CD4-positive, alpha-beta T cell treated with Interleukin-12 subunit alpha and Interleukin-12 subunit beta, for 1 hour (primary cell): ENCODE measurements around the gene GNAS-AS1.

Experiments used
- DNase-seq: peaks from one replicate; pipeline ENCODE4 v3.0.0-alpha.2; 2020

GNAS-AS1 gene

GRCh38 chr20:58884966-58885365, 34.3 kb upstream of the GNAS-AS1 start:
- DNase-seq, result no peak

GRCh38 chr20:58883241-58883691, 32.6 kb upstream of the GNAS-AS1 start:
- DNase-seq, result no peak

GRCh38 chr20:58882704-58883089, 32.0 kb upstream of the GNAS-AS1 start:
- no peak for DNase-seq

GRCh38 chr20:58880994-58881752, 30.5 kb upstream of the GNAS-AS1 start:
- DNase-seq, result no peak

- DNase-seq, result no peak
Observed at GRCh38 chr20:58880441-58880840, 29.7 kb upstream of the GNAS-AS1 start.

- no peak for DNase-seq
Observed at GRCh38 chr20:58878399-58878798, 27.7 kb upstream of the GNAS-AS1 start.

GRCh38 chr20:58877976-58878360, 27.3 kb upstream of the GNAS-AS1 start:
- DNase-seq, result no peak

GRCh38 chr20:58877050-58877975, 26.6 kb upstream of the GNAS-AS1 start:
- no peak for DNase-seq

- DNase-seq, result no peak
Observed at GRCh38 chr20:58876437-58876836, 25.7 kb upstream of the GNAS-AS1 start.

- no peak for DNase-seq
Observed at GRCh38 chr20:58875541-58876134, 24.9 kb upstream of the GNAS-AS1 start.

GRCh38 chr20:58875111-58875510, 24.4 kb upstream of the GNAS-AS1 start:
- DNase-seq, result no peak

GRCh38 chr20:58874469-58874868, 23.8 kb upstream of the GNAS-AS1 start:
- DNase-seq, result no peak

- DNase-seq, result no peak
Observed at GRCh38 chr20:58871533-58872102, 20.9 kb upstream of the GNAS-AS1 start.

- peak; percentile 64 for DNase-seq
Observed at GRCh38 chr20:58870293-58871014, 19.8 kb upstream of the GNAS-AS1 start.

- DNase-seq, result no peak
Observed at GRCh38 chr20:58869662-58870227, 19.0 kb upstream of the GNAS-AS1 start.

GRCh38 chr20:58868795-58869194, 18.1 kb upstream of the GNAS-AS1 start:
- no peak for DNase-seq

- DNase-seq, result no peak
Observed at GRCh38 chr20:58867211-58867610, 16.5 kb upstream of the GNAS-AS1 start.

- DNase-seq, result no peak
Observed at GRCh38 chr20:58865843-58866242, 15.1 kb upstream of the GNAS-AS1 start.

- DNase-seq, result peak; percentile 26
Observed at GRCh38 chr20:58864346-58864745, 13.6 kb upstream of the GNAS-AS1 start.

- no peak for DNase-seq
Observed at GRCh38 chr20:58863044-58863790, 12.5 kb upstream of the GNAS-AS1 start.
